Measurements from ENCODE around the gene PLSCR4. TPM values are rescaled to one million over a fixed set of nuclear protein-coding genes. Genes with fewer than 3 reads are reported as not detected.
"Not testable (repeated sequence)": the region's sequence is repeated elsewhere in the genome, so short reads cannot be mapped to it uniquely, and the experiment has no call there.

The PLSCR4 gene
- total RNA-seq, 2 donors from 2014 or later, result 19.4 to 28.5 TPM

DNA sequence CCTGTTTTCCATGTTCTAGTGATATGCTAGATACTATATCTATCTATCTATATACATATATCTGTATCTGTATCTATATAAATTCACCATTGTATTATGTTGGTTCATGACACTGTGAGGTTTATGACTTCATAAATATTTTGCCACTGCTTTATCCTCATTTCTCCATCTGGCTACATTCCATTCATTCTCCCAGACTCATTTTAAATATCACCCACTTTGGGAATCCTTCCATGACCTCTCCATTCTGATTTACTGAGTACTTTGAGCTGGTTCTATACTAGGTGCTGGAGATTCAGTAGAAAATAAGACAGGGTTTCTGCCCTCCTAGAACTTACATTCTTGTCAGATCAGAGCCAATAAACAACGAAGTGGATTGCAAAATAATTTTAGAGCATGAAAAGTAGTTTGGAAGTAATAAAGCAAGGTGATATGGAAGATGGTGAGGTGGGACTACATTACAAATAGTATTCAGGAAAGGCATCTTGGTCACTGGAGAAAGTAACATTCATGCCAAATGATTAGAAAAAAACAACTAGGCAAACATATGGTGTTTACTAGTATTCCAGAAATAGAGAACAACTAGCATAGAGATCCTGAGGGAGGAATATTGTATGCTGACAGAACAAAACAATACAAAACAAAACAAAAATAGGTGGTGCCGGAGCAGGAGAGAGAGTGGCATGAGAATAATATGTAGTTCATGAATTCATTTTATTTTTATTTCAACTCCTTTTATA, 11.6 kb upstream of the PLSCR4 start:
- H3K27me3 ChIP-seq, result no peaks in the 10 kb centered on the region
- no peak for ATAC-seq
- no peaks in the 10 kb centered on the region for H3K9me3 ChIP-seq
- no peaks in the 10 kb centered on the region for H3K36me3 ChIP-seq (replicated peaks in 1 of 2; ENCODE audit: insufficient read depth in 1 of 2, low read depth in 2 of 2)
- TF ChIP-seq POLR2A (IDR thresholded peaks at IDR 0.05), result no peak
- TF ChIP-seq, protein P1, sequence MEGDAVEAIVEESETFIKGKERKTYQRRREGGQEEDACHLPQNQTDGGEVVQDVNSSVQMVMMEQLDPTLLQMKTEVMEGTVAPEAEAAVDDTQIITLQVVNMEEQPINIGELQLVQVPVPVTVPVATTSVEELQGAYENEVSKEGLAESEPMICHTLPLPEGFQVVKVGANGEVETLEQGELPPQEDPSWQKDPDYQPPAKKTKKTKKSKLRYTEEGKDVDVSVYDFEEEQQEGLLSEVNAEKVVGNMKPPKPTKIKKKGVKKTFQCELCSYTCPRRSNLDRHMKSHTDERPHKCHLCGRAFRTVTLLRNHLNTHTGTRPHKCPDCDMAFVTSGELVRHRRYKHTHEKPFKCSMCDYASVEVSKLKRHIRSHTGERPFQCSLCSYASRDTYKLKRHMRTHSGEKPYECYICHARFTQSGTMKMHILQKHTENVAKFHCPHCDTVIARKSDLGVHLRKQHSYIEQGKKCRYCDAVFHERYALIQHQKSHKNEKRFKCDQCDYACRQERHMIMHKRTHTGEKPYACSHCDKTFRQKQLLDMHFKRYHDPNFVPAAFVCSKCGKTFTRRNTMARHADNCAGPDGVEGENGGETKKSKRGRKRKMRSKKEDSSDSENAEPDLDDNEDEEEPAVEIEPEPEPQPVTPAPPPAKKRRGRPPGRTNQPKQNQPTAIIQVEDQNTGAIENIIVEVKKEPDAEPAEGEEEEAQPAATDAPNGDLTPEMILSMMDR (IDR thresholded peaks at IDR 0.05), result no peak
- intact Hi-C loops (cut with DNase I), result no loop called here
- H3K4me1 ChIP-seq, result no peaks in the 10 kb centered on the region
- WGBS, 2 donors, result 72 to 81% methylated on average over 2 of the region's 2 CpGs
- DNase-seq, result no peak
- H3K27ac ChIP-seq, result no peak overlapping the region
- no peak overlapping the region for H3K4me3 ChIP-seq

DNA sequence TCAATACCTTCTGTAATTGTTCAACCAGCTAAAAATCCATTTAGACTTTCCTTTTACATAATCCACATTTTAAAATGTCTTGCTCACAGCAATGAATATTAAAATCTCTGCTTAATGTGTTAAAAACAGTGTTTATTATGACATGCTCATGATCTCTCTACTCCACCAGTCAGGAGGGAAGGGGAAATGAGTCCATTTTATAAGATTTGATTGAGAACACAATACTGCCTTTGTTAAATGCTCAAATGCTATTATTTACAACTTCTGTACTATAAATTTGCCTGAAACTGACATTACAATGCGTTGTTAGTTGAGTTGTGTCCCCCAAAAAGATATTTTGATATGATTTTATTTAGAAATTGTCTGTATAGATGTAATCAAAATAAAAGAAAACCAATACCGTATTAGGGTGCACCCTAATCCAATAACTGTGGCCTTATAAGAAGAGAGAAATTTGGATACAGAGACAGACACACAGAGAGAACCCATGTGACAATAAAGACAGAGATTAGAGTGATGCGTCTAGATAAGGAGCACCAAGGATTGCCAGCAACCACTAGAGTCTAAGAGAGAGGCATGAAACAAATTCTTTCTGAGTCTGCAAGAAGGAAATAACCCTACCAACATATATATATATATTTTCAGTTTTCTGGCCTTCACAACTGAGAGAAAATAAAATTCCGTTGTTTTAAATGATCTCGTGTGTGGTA, 9.1 kb upstream of the PLSCR4 start:
- Histone ChIP-seq H3K27me3 (no peaks in the 10 kb centered on the region), H3K27ac (no peak overlapping the region), H3K4me1 (no peaks in the 10 kb centered on the region), H3K36me3 (replicated peaks in 1 of 2; ENCODE audit: insufficient read depth in 1 of 2, low read depth in 2 of 2) (no peaks in the 10 kb centered on the region), H3K4me3 (no peak overlapping the region), H3K9me3 (no peaks in the 10 kb centered on the region)
- ATAC-seq, result no peak
- TF ChIP-seq POLR2A (IDR thresholded peaks at IDR 0.05), result no peak
- TF ChIP-seq, protein P1 (IDR thresholded peaks at IDR 0.05), result no peak
- WGBS, 2 donors, result 72 to 78% methylated on average over 5 of the region's 5 CpGs
- intact Hi-C loops (cut with DNase I), result no loop called here
- no peak for DNase-seq

DNA sequence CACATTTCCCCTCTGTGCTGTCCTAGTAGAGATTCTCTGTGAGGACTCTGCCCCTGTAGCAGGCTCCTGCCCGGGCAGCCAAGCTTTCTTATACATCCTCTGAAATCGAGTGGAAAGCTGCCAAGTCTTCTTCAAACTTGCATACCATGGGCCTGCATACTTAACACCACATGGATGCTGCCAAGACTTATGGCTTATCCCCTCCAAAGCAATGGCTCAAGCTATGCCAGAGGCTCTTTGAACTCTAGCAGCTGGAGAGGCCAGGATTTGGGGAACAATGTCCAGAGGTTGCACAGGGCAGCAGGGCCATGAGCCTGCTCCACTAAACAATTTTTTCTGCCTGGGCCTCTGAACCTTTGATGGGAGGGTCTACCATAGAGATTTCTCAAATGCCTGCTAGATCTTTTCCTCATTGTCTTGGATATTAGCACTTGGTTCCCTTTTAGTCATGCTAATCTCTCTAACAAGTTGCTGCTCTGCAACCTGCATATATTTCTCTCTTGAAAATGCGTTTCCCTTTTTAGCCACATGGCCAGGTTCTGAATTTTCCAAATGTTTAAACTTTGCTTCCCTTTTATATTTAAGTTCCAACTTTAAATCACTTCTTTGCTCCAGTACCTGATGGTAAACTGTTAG, 6.1 kb upstream of the PLSCR4 start:
- Histone ChIP-seq H3K9me3 (no peaks in the 10 kb centered on the region), H3K4me3 (no peak overlapping the region), H3K27me3 (no peaks in the 10 kb centered on the region), H3K27ac (no peak overlapping the region), H3K4me1 (peaks cover 3% of the 10 kb centered on the region), H3K36me3 (replicated peaks in 1 of 2; ENCODE audit: insufficient read depth in 1 of 2, low read depth in 2 of 2) (no peaks in the 10 kb centered on the region)
- DNase-seq, result no peak
- intact Hi-C loops (cut with DNase I), result no loop called here
- WGBS, 2 donors, result 80 to 81% methylated on average over 3 of the region's 3 CpGs
- TF ChIP-seq, protein P1 (IDR thresholded peaks at IDR 0.05), result no peak
- no peak for TF ChIP-seq POLR2A (IDR thresholded peaks at IDR 0.05)
- no peak for ATAC-seq

GRCh38 chr3:146252445-146252844, 1.5 kb upstream of the PLSCR4 start:
- DNase-seq; intact Hi-C loops (cut with DNase I); H3K27me3 ChIP-seq; H3K36me3 ChIP-seq (replicated peaks in 1 of 2; ENCODE audit: insufficient read depth in 1 of 2, low read depth in 2 of 2); H3K9me3 ChIP-seq; ATAC-seq; H3K4me3 ChIP-seq: not testable (repeated sequence)
- 85% methylated on average over 10 of the region's 10 CpGs for WGBS, 2 donors
- Histone ChIP-seq H3K4me1 (peaks cover 25% of the 10 kb centered on the region), H3K27ac (peak overlapping the region in 3 of 4 donors; percentile 93 to 96 (median 95))

GRCh38 chr3:146249921-146250320, 984 bp downstream of the PLSCR4 start:
- Histone ChIP-seq H3K9me3 (no peaks in the 10 kb centered on the region), H3K4me1 (peaks cover 31% of the 10 kb centered on the region), H3K36me3 (replicated peaks in 1 of 2; ENCODE audit: insufficient read depth in 1 of 2, low read depth in 2 of 2) (no peaks in the 10 kb centered on the region), H3K27me3 (no peaks in the 10 kb centered on the region), H3K4me3 (peak overlapping the region in 1 of 2 donors; percentile 85), H3K27ac (peak overlapping the region in 3 of 4 donors; percentile 93 to 96 (median 95))
- ATAC-seq (no peak), DNase-seq (no peak)
- intact Hi-C loops (cut with DNase I), result no loop called here
- TF ChIP-seq, protein P1 (IDR thresholded peaks at IDR 0.05), result no peak
- TF ChIP-seq POLR2A (IDR thresholded peaks at IDR 0.05), result no peak
- 15 to 20% methylated on average over 1 of the region's 1 CpG for WGBS, 2 donors
